NCI-H748 treated with DMSO at 0.1 percent for 48 hours (cell line): Measurements from ENCODE around the gene LY86.
"Not testable (repeated sequence)": the region's sequence is repeated elsewhere in the genome, so short reads cannot be mapped to it uniquely, and the experiment has no call there.

Experiments
- DNase-seq: peaks from one replicate; lab custom pipeline; 2025; lab: John Stamatoyannopoulos, UW

LY86 gene

GRCh38 chr6:6596529-6597328 is 8.2 kb downstream of the LY86 start:
- DNase-seq: no peak

GRCh38 chr6:6597682-6598081 is 9.2 kb downstream of the LY86 start:
- DNase-seq: no peak

GRCh38 chr6:6599468-6599873 is 11.0 kb downstream of the LY86 start:
- no peak for DNase-seq

GRCh38 chr6:6600875-6601274 is 12.4 kb downstream of the LY86 start:
- no peak for DNase-seq

- DNase-seq: no peak
Observed at GRCh38 chr6:6602262-6602661, 13.7 kb downstream of the LY86 start.

- DNase-seq: no peak
Observed at GRCh38 chr6:6603317-6603716, 14.8 kb downstream of the LY86 start.

- DNase-seq: no peak
Observed at GRCh38 chr6:6604015-6604414, 15.5 kb downstream of the LY86 start.

- no peak for DNase-seq
Observed at GRCh38 chr6:6604566-6604965, 16.0 kb downstream of the LY86 start.

- no peak for DNase-seq
Observed at GRCh38 chr6:6605873-6606272, 17.4 kb downstream of the LY86 start.

- DNase-seq: not testable (repeated sequence)
Observed at GRCh38 chr6:6606391-6607030, 18.0 kb downstream of the LY86 start.

GRCh38 chr6:6609450-6609849 is 20.9 kb downstream of the LY86 start:
- no peak for DNase-seq

GRCh38 chr6:6610031-6610591 is 21.6 kb downstream of the LY86 start:
- no peak for DNase-seq

- DNase-seq: no peak
Observed at GRCh38 chr6:6611486-6611885, 23.0 kb downstream of the LY86 start.

GRCh38 chr6:6612308-6612707 is 23.8 kb downstream of the LY86 start:
- no peak for DNase-seq

- DNase-seq: not testable (repeated sequence)
Observed at GRCh38 chr6:6613103-6613718, 24.7 kb downstream of the LY86 start.

- no peak for DNase-seq
Observed at GRCh38 chr6:6614096-6614982, 25.8 kb downstream of the LY86 start.

- no peak for DNase-seq
Observed at GRCh38 chr6:6614983-6615349, 26.4 kb downstream of the LY86 start.

- no peak for DNase-seq
Observed at GRCh38 chr6:6616656-6617055, 28.1 kb downstream of the LY86 start.

GRCh38 chr6:6619021-6619794 is 30.7 kb downstream of the LY86 start:
- no peak for DNase-seq

- DNase-seq: no peak
Observed at GRCh38 chr6:6620766-6621425, 32.4 kb downstream of the LY86 start.

- DNase-seq: no peak
Observed at GRCh38 chr6:6622501-6622900, 34.0 kb downstream of the LY86 start.
